K562 (cell line): Measurements from ENCODE around the gene SLCO2B1. TPM values are rescaled to one million over a fixed set of nuclear protein-coding genes. Genes with fewer than 3 reads are reported as not detected.
A peak's percentile ranks its signal among the peaks of the same experiment; 100 is the strongest.

Source experiments
- ARHGAP35 ChIP-seq: fragments of 450-650 bp; IDR thresholded peaks from 2 replicates; pipeline ENCODE4 v1.6.1; 2018; ENCODE audit not compliant: partially characterized antibody
- C11orf30 ChIP-seq: fragments of 450-650 bp; IDR thresholded peaks from 2 replicates; pipeline ENCODE4 v1.6.1; 2016; ENCODE audit warnings: low read depth, mild to moderate bottlenecking
- CBFA2T2 ChIP-seq: fragments of 450-650 bp; conservative IDR thresholded peaks from 2 replicates; pipeline ENCODE4 v1.6.1; 2017; ENCODE audit warnings: mild to moderate bottlenecking
- CBX8 ChIP-seq: fragments of 200-600 bp; sonication (generic); IDR thresholded peaks from 2 replicates; pipeline ENCODE4 v1.6.1; 2012; ENCODE audit warnings: borderline replicate concordance, mixed run types, low read depth, mild to moderate bottlenecking, moderate library complexity, mixed read lengths, low read length, control low read depth, inconsistent platforms; ENCODE audit not compliant: poor library complexity, severe bottlenecking; ENCODE audit errors: extremely low read depth
- CSDE1 ChIP-seq, 2 experiments: fragments of 450-650 bp; IDR thresholded peaks; 2 replicates each; pipeline ENCODE4 v1.6.1; 2016; ENCODE audit warnings: mild to moderate bottlenecking in 1 of 2
- DACH1 ChIP-seq: fragments of 450-650 bp; IDR thresholded peaks from 2 replicates; pipeline ENCODE4 v1.6.1; 2018; ENCODE audit not compliant: partially characterized antibody
- ERF ChIP-seq: fragments of 450-650 bp; formaldehyde crosslinking; IDR thresholded peaks from 2 replicates; pipeline ENCODE4 v1.4.0; 2020; ENCODE audit warnings: mild to moderate bottlenecking, mixed read lengths
- GMEB1 ChIP-seq: fragments of 250-450 bp; sonication (Bioruptor Pico); IDR thresholded peaks from 2 replicates; pipeline ENCODE4 v1.4.0; 2020; ENCODE audit warnings: mild to moderate bottlenecking
- HDAC8 ChIP-seq: fragments of 450-650 bp; IDR thresholded peaks from 2 replicates; pipeline ENCODE4 v1.6.1; 2016; ENCODE audit warnings: mild to moderate bottlenecking, missing genetic modification characterization, moderate library complexity, missing compliant biosample characterization
- KDM1A ChIP-seq, 2 experiments: fragments of 450-650 bp; IDR thresholded peaks; 2 replicates each; pipeline ENCODE4 v1.6.1; 2016; ENCODE audit warnings: mild to moderate bottlenecking in 2 of 2
- L3MBTL2 ChIP-seq: fragments of 450-650 bp; IDR thresholded peaks from 2 replicates; pipeline ENCODE4 v1.6.1; 2016; ENCODE audit warnings: mild to moderate bottlenecking, moderate library complexity
- MAZ ChIP-seq, 2 experiments: fragments of 450-650 bp in 1 of 2; sonication (generic) in 1 of 2; formaldehyde crosslinking; IDR thresholded peaks in 1 of 2; conservative IDR thresholded peaks in 1 of 2; 2 replicates each; pipeline versions ENCODE4 v1.4.0 to v1.5.0; 2020; ENCODE audit warnings: mild to moderate bottlenecking in 1 of 2, missing genetic modification reagents in 1 of 2
- MED1 ChIP-seq: sonication (generic); formaldehyde crosslinking; IDR thresholded peaks from 2 replicates; pipeline ENCODE4 v1.8.1; 2023; ENCODE audit warnings: missing genetic modification reagents, borderline replicate concordance
- MXI1 ChIP-seq: IDR thresholded peaks from 2 replicates; pipeline ENCODE4 v1.6.1; 2011; ENCODE audit warnings: low read depth, mild to moderate bottlenecking, improper control_type of control experiment, low read length
- NCOR1 ChIP-seq: fragments of 450-650 bp; IDR thresholded peaks from 2 replicates; pipeline ENCODE4 v1.6.1; 2016; ENCODE audit warnings: mild to moderate bottlenecking, moderate library complexity
- RBBP5 ChIP-seq: fragments of 200-600 bp; sonication (generic); IDR thresholded peaks from 2 replicates; pipeline ENCODE4 v1.6.1; 2012; ENCODE audit warnings: borderline replicate concordance, mild to moderate bottlenecking, low read length, control low read depth, inconsistent platforms; ENCODE audit not compliant: insufficient read depth, poor library complexity, severe bottlenecking
- RHOXF2B ChIP-seq: fragments of 250-450 bp; sonication (Bioruptor Pico); conservative IDR thresholded peaks from 2 replicates; pipeline ENCODE4 v1.5.1; 2021
- TAF1 ChIP-seq: IDR thresholded peaks from 2 replicates; pipeline ENCODE4 v1.6.1; 2011; ENCODE audit warnings: mild to moderate bottlenecking, low read length, moderate library complexity; ENCODE audit not compliant: insufficient read depth, control insufficient read depth, severe bottlenecking; ENCODE audit errors: extremely low read depth
- TEAD2 ChIP-seq: fragments of 450-650 bp; IDR thresholded peaks from 2 replicates; pipeline ENCODE4 v1.6.1; 2016; ENCODE audit warnings: missing genetic modification characterization, control low read depth, missing compliant biosample characterization
- ZNF174 ChIP-seq: fragments of 250-450 bp; sonication (Bioruptor Pico); IDR thresholded peaks from 2 replicates; pipeline ENCODE4 v1.4.0; 2020; ENCODE audit warnings: mild to moderate bottlenecking
- ZNF347 ChIP-seq: fragments of 450-650 bp; formaldehyde crosslinking; IDR thresholded peaks from 2 replicates; pipeline ENCODE4 v1.4.0; 2020; ENCODE audit warnings: low read depth, mild to moderate bottlenecking, moderate library complexity
- ZNF41 ChIP-seq: fragments of 250-450 bp; sonication (Bioruptor Pico); conservative IDR thresholded peaks from 2 replicates; pipeline ENCODE4 v1.4.0; 2020; ENCODE audit warnings: mild to moderate bottlenecking
- ZNF431 ChIP-seq: sonication (generic); formaldehyde crosslinking; IDR thresholded peaks from 2 replicates; pipeline ENCODE4 v1.8.0; 2022; ENCODE audit warnings: mild to moderate bottlenecking, missing genetic modification reagents
- ZNF551 ChIP-seq: fragments of 250-450 bp; sonication (Bioruptor Pico); IDR thresholded peaks from 2 replicates; pipeline ENCODE4 v1.5.0; 2021; ENCODE audit warnings: mild to moderate bottlenecking, moderate library complexity
- ZNF766 ChIP-seq: fragments of 200-800 bp; sonication (Bioruptor generic); conservative IDR thresholded peaks from 2 replicates; pipeline ENCODE4 v1.6.1; 2016; ENCODE audit warnings: missing genetic modification characterization, missing compliant biosample characterization
- polyA plus RNA-seq, 8 experiments: library from polyadenylated mRNA; depleted of rRNA in 4 of 8; stranded (reverse) in 5 of 8; unstranded in 3 of 8; fragments of >200 nt; fragmentation: Nextera tagmentation in 2 of 8; fragmentation: Illumina TruSeq in 1 of 8; extraction: Ambion mirVana in 2 of 8; extraction: Trizol in 1 of 8; gene quantifications; 2 replicates each; pipeline versions ENCODE4 v1.2.1 to v1.2.3, GENCODE V29; 2011 to 2014; ENCODE audit warnings: inconsistent platforms in 1 of 8, missing spikeins in 1 of 8
- total RNA-seq, 7 experiments: library from RNA; depleted of rRNA in 6 of 7; stranded (reverse); fragments of >200 nt in 6 of 7; fragmentation: Illumina TruSeq in 2 of 7; extraction: Trizol in 2 of 7; gene quantifications; 2 replicates each; pipeline versions ENCODE4 v1.2.1 to v1.2.3, GENCODE V29; 2011 to 2021; ENCODE audit warnings: low replicate concordance in 1 of 7
- TF ChIP-seq, protein P1 (sequence below): sonication (generic); formaldehyde crosslinking; IDR thresholded peaks from 2 replicates; pipeline ENCODE4 v1.8.0; 2023; ENCODE audit warnings: mild to moderate bottlenecking, missing genetic modification reagents

Gene SLCO2B1
- total and polyA plus RNA-seq, 9 of the 15 experiments (the other 6 are each of a cell fraction or from before 2014, with no cell fraction given) = 0.70 to 14.7 (median 7.6) TPM

- TF ChIP-seq RBBP5 (no peak), L3MBTL2 (no peak), ZNF431 (CRISPR knock-in tag) (no peak), RHOXF2B (CRISPR knock-in tag) (no peak), C11orf30 (no peak), ZNF41 (CRISPR knock-in tag) (no peak), MXI1 (peak; percentile 13; the same call in 1 of the 2 replicates), DACH1 (no peak), KDM1A (IDR thresholded peaks at IDR 0.05) (no peak), ZNF551 (no peak), CSDE1 (IDR thresholded peaks at IDR 0.05) (no peak), MAZ (CRISPR knock-in tag; conservative IDR thresholded peaks at IDR 0.05 in 1 of 2, IDR thresholded peaks at IDR 0.05 in 1 of 2) (peak; percentile 46 to 92), CBFA2T2 (no peak), TAF1 (no peak), ZNF174 (CRISPR knock-in tag) (no peak), MED1 (CRISPR knock-in tag) (no peak), ZNF347 (CRISPR knock-in tag) (no peak), ZNF766 (CRISPR knock-in tag) (peak; percentile 92), HDAC8 (tag) (no peak), TEAD2 (no peak), ARHGAP35 (no peak), GMEB1 (no peak), ERF (CRISPR knock-in tag) (no peak), NCOR1 (no peak), CBX8 (no peak)
- TF ChIP-seq, protein P1, sequence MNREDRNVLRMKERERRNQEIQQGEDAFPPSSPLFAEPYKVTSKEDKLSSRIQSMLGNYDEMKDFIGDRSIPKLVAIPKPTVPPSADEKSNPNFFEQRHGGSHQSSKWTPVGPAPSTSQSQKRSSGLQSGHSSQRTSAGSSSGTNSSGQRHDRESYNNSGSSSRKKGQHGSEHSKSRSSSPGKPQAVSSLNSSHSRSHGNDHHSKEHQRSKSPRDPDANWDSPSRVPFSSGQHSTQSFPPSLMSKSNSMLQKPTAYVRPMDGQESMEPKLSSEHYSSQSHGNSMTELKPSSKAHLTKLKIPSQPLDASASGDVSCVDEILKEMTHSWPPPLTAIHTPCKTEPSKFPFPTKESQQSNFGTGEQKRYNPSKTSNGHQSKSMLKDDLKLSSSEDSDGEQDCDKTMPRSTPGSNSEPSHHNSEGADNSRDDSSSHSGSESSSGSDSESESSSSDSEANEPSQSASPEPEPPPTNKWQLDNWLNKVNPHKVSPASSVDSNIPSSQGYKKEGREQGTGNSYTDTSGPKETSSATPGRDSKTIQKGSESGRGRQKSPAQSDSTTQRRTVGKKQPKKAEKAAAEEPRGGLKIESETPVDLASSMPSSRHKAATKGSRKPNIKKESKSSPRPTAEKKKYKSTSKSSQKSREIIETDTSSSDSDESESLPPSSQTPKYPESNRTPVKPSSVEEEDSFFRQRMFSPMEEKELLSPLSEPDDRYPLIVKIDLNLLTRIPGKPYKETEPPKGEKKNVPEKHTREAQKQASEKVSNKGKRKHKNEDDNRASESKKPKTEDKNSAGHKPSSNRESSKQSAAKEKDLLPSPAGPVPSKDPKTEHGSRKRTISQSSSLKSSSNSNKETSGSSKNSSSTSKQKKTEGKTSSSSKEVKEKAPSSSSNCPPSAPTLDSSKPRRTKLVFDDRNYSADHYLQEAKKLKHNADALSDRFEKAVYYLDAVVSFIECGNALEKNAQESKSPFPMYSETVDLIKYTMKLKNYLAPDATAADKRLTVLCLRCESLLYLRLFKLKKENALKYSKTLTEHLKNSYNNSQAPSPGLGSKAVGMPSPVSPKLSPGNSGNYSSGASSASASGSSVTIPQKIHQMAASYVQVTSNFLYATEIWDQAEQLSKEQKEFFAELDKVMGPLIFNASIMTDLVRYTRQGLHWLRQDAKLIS (CRISPR knock-in tag) = peak; percentile 74; the same call in 1 of the 2 replicates
Observed at GRCh38 chr11:75214411-75214821, 63.5 kb downstream of the SLCO2B1 start (continued).
